Activated CD8-positive, alpha-beta T cell treated with anti-CD3 and anti-CD28 coated beads for 36 hours (primary cell): Measurements from ENCODE around the gene CMSS1. TPM values are rescaled to one million over a fixed set of nuclear protein-coding genes. Genes with fewer than 3 reads are reported as not detected.

Experiments
- ATAC-seq: fragments of 200-7000 bp; cut with Tn5 transposase; one replicate; pipeline ENCODE4 v1.10.0; 2021; ENCODE audit warnings: mild to moderate bottlenecking, moderate library complexity
- CTCF ChIA-PET: fragments of 350-600 bp; sonication (Branson Sonifier 250); formaldehyde crosslinking; loops from one replicate; lab custom pipeline; 2021; ENCODE audit warnings: antibody characterized with exemption; lab: Charles Lee
- POLR2A ChIA-PET: fragments of 350-600 bp; sonication (Branson Sonifier 250); formaldehyde crosslinking; loops from one replicate; lab custom pipeline; 2021; ENCODE audit warnings: antibody characterized with exemption; lab: Charles Lee
- DNase-seq: peaks from one replicate; pipeline ENCODE4 v3.0.0-alpha.2; 2020
- H3K27ac Mint-ChIP-seq: one replicate; pipeline ENCODE4 v1.8.0; 2021; ENCODE audit warnings: mild to moderate bottlenecking, mixed read lengths
- H3K27me3 Mint-ChIP-seq: one replicate; pipeline ENCODE4 v1.8.0; 2021; ENCODE audit warnings: mixed read lengths
- H3K36me3 Mint-ChIP-seq: one replicate; pipeline ENCODE4 v1.8.0; 2021; ENCODE audit warnings: low read depth, mixed read lengths
- H3K4me1 Mint-ChIP-seq: one replicate; pipeline ENCODE4 v1.8.0; 2021; ENCODE audit warnings: low read depth, mixed read lengths
- H3K4me3 Mint-ChIP-seq: one replicate; pipeline ENCODE4 v1.8.0; 2021; ENCODE audit warnings: mild to moderate bottlenecking, moderate library complexity, mixed read lengths
- H3K9me3 Mint-ChIP-seq: one replicate; pipeline ENCODE4 v1.8.0; 2021; ENCODE audit warnings: mixed read lengths
- CTCF ChIP-seq: fragments of 200-600 bp; IDR thresholded peaks from one replicate; pipeline ENCODE4 v1.8.0; 2022; ENCODE audit warnings: antibody characterized with exemption, mild to moderate bottlenecking
- intact Hi-C: fragments of 100-400 bp; cut with micrococcal nuclease; formaldehyde crosslinking; loops from one replicate; pipeline ENCODE4 v1.10.0; 2022
- total RNA-seq, 2 experiments: library from RNA; stranded (reverse); gene quantifications; one replicate each; pipeline ENCODE4 v1.2.3, GENCODE V29; 2021

CMSS1 gene
- total RNA-seq, 2 experiments from 2014 or later = 93.9 to 110 TPM

- ATAC-seq (peak; percentile 60), DNase-seq (no peak)
- ChIA-PET POLR2A (interaction anchor here (0.7 to 1.2 kb wide), 2 partner anchors 17 to 270 kb away, joined by 4 to 5 read pairs; partner anchors contain the start of gene CMSS1), CTCF (interaction anchor here (1.2 to 7.5 kb wide), 4 partner anchors 10 to 420 kb away, joined by 3 to 43 read pairs (median 16); partner anchors contain the start of gene CMSS1)
- Mint-ChIP-seq H3K36me3 (no peaks in the 10 kb centered on the region), H3K27ac (no peak overlapping the region), H3K27me3 (no peaks in the 10 kb centered on the region), H3K4me1 (peaks cover 11% of the 10 kb centered on the region), H3K9me3 (no peaks in the 10 kb centered on the region), H3K4me3 (no peak overlapping the region)
- intact Hi-C loops = loop anchor here (10.0 kb wide), 1 partner anchor 240 kb away; no protein-coding TSS in a partner anchor
- TF ChIP-seq CTCF = no peak
These were observed 16.7 kb downstream of the CMSS1 start for GRCh38 chr3:99834211-99834957.

- ATAC-seq = no peak
- no peaks in the 10 kb centered on the region for H3K27me3 Mint-ChIP-seq
- DNase-seq = no peak
- no peak for TF ChIP-seq CTCF
- H3K27ac Mint-ChIP-seq = no peak overlapping the region
- ChIA-PET POLR2A (no interaction called here), CTCF (interaction anchor here (0.5 to 1.4 kb wide), 3 partner anchors 29 to 417 kb away, joined by 3 to 4 read pairs (median 4); no protein-coding TSS in a partner anchor)
- no peaks in the 10 kb centered on the region for H3K36me3 Mint-ChIP-seq
- no peaks in the 10 kb centered on the region for H3K9me3 Mint-ChIP-seq
- no peak overlapping the region for H3K4me3 Mint-ChIP-seq
- intact Hi-C loops = loop anchor here (10.0 kb wide), 1 partner anchor 238 kb away; no protein-coding TSS in a partner anchor
- H3K4me1 Mint-ChIP-seq = peaks cover 2% of the 10 kb centered on the region
These were observed 19.0 kb downstream of the CMSS1 start for GRCh38 chr3:99836681-99837080.

- H3K36me3 Mint-ChIP-seq = no peaks in the 10 kb centered on the region
- intact Hi-C loops = loop anchor here (10.0 kb wide), 1 partner anchor 237 kb away; no protein-coding TSS in a partner anchor
- TF ChIP-seq CTCF = no peak
These were observed 20.1 kb downstream of the CMSS1 start for GRCh38 chr3:99837715-99838114.

DNA sequence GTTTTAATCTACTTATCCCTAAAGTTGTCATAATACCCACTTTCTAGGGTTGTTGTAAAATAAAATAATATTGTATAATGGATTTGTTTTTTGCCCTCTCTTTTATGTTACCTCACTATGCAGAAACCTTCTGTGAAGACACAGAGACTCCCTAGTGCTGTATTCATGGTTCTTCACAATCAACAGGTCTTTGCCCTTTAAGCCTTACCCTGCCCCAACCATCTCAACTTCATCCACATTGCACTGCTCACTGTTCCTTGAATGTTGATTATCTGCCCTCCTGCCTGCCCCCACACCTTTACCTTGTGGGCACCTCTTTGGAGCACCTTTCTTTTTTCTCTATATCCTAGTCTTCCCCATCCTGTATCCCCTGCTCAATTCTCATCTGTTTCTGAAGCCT is 21.1 kb downstream of the CMSS1 start:
- Mint-ChIP-seq H3K36me3 (no peaks in the 10 kb centered on the region), H3K4me1 (no peaks in the 10 kb centered on the region), H3K27me3 (no peaks in the 10 kb centered on the region), H3K9me3 (no peaks in the 10 kb centered on the region), H3K27ac (no peak overlapping the region), H3K4me3 (no peak overlapping the region)
- POLR2A ChIA-PET = no interaction called here
- CTCF ChIA-PET = interaction anchor here (0.8 to 1.5 kb wide), 2 partner anchors 249 to 251 kb away, joined by 3 read pairs; no protein-coding TSS in a partner anchor
- intact Hi-C loops = loop anchor here (10.0 kb wide), 1 partner anchor 236 kb away; no protein-coding TSS in a partner anchor
- TF ChIP-seq CTCF = no peak
- ATAC-seq (no peak), DNase-seq (no peak)

More at GRCh38 chr3:99837715-99838114, 20.1 kb downstream of the CMSS1 start:
- H3K27me3 Mint-ChIP-seq = no peaks in the 10 kb centered on the region
- CTCF ChIA-PET = interaction anchor here (1.0 to 1.4 kb wide), 2 partner anchors 30 to 417 kb away, joined by 3 to 4 read pairs; no protein-coding TSS in a partner anchor
- no peaks in the 10 kb centered on the region for H3K9me3 Mint-ChIP-seq
- no peak overlapping the region for H3K4me3 Mint-ChIP-seq
- DNase-seq (no peak), ATAC-seq (no peak)
- POLR2A ChIA-PET = no interaction called here
- no peaks in the 10 kb centered on the region for H3K4me1 Mint-ChIP-seq
- no peak overlapping the region for H3K27ac Mint-ChIP-seq
